Effector CD4-positive, alpha-beta T cell (primary cell): ENCODE results near the gene IDI1.
"Not testable (repeated sequence)": the region's sequence is repeated elsewhere in the genome, so short reads cannot be mapped to it uniquely, and the experiment has no call there.

Source experiments
- DNase-seq: peaks from one replicate; pipeline ENCODE4 v3.0.0-alpha.2; 2020

IDI1 gene

GRCh38 chr10:1033601-1034000, 15.3 kb downstream of the IDI1 start:
- DNase-seq = no peak

GRCh38 chr10:1029838-1030237, 19.1 kb downstream of the IDI1 start:
- DNase-seq = no peak

- DNase-seq = no peak
These were observed 22.3 kb downstream of the IDI1 start for GRCh38 chr10:1026578-1026977.

- no peak for DNase-seq
These were observed 23.2 kb downstream of the IDI1 start, which contains the start of gene IDI2 for GRCh38 chr10:1025683-1026082. IDI2 (minus strand) TSS chr10:1025859; CDS start chr10:1024723, 1,136 bp downstream.

GRCh38 chr10:1024103-1024502, 24.8 kb downstream of the IDI1 start:
- DNase-seq = no peak

GRCh38 chr10:1022413-1022812, 26.5 kb downstream of the IDI1 start:
- no peak for DNase-seq

GRCh38 chr10:1020958-1021357, 28.0 kb downstream of the IDI1 start:
- no peak for DNase-seq

GRCh38 chr10:1020460-1020859, 28.5 kb downstream of the IDI1 start:
- no peak for DNase-seq

GRCh38 chr10:1019362-1019761, 29.6 kb downstream of the IDI1 start:
- DNase-seq = no peak

- no peak for DNase-seq
These were observed 33.2 kb downstream of the IDI1 start for GRCh38 chr10:1015688-1016087.

- DNase-seq = no peak
These were observed 37.2 kb downstream of the IDI1 start for GRCh38 chr10:1011696-1012095.

GRCh38 chr10:1010703-1011102, 38.2 kb downstream of the IDI1 start:
- no peak for DNase-seq

GRCh38 chr10:1009947-1010346, 39.0 kb downstream of the IDI1 start:
- DNase-seq = not testable (repeated sequence)

- no peak for DNase-seq
These were observed 39.8 kb downstream of the IDI1 start for GRCh38 chr10:1009071-1009494.

- no peak for DNase-seq
These were observed 41.3 kb downstream of the IDI1 start for GRCh38 chr10:1007583-1007982.

GRCh38 chr10:1006573-1006972, 42.3 kb downstream of the IDI1 start:
- DNase-seq = no peak

- DNase-seq = no peak
These were observed 44.8 kb downstream of the IDI1 start for GRCh38 chr10:1003884-1004670.

GRCh38 chr10:1002425-1003006, 46.4 kb downstream of the IDI1 start:
- DNase-seq = no peak

GRCh38 chr10:997266-998022, 51.5 kb downstream of the IDI1 start:
- no peak for DNase-seq

GRCh38 chr10:996031-996430, 52.9 kb downstream of the IDI1 start:
- DNase-seq = no peak

GRCh38 chr10:995559-995926, 53.4 kb downstream of the IDI1 start:
- DNase-seq = no peak

- no peak for DNase-seq
These were observed 53.9 kb downstream of the IDI1 start for GRCh38 chr10:994836-995558.

GRCh38 chr10:992871-993270, 56.0 kb downstream of the IDI1 start:
- DNase-seq = no peak
